ENCODE measurements around the gene ZNF18.
"Not testable (repeated sequence)": the region's sequence is repeated elsewhere in the genome, so short reads cannot be mapped to it uniquely, and the experiment has no call there.

ZNF18 gene

GRCh38 chr17:11986179-11986941, 10.9 kb downstream of the ZNF18 start:
- peak; percentile 42 for DNase-seq (ENCODE audit: low read depth)

- no peak for DNase-seq (ENCODE audit: low read depth)
These were observed 15.4 kb downstream of the ZNF18 start for GRCh38 chr17:11981862-11982261.

GRCh38 chr17:11980813-11981212, 16.5 kb downstream of the ZNF18 start:
- DNase-seq (ENCODE audit: low read depth) = no peak

GRCh38 chr17:11979795-11980194, 17.5 kb downstream of the ZNF18 start:
- DNase-seq (ENCODE audit: low read depth) = no peak

- not testable (repeated sequence) for DNase-seq (ENCODE audit: low read depth)
These were observed 24.5 kb downstream of the ZNF18 start for GRCh38 chr17:11972741-11973140.

GRCh38 chr17:11969565-11969964, 27.7 kb downstream of the ZNF18 start:
- no peak for DNase-seq (ENCODE audit: low read depth)

GRCh38 chr17:11954936-11955335, 42.3 kb downstream of the ZNF18 start:
- DNase-seq (ENCODE audit: low read depth) = no peak

- no peak for DNase-seq (ENCODE audit: low read depth)
These were observed 43.4 kb downstream of the ZNF18 start for GRCh38 chr17:11953924-11954323.

GRCh38 chr17:11952610-11953009, 44.7 kb downstream of the ZNF18 start:
- no peak for DNase-seq (ENCODE audit: low read depth)

GRCh38 chr17:11950771-11951519, 46.3 kb downstream of the ZNF18 start:
- peak; percentile 51 for DNase-seq (ENCODE audit: low read depth)

GRCh38 chr17:11949571-11949970, 47.7 kb downstream of the ZNF18 start:
- not testable (repeated sequence) for DNase-seq (ENCODE audit: low read depth)

GRCh38 chr17:11948789-11949188, 48.5 kb downstream of the ZNF18 start:
- DNase-seq (ENCODE audit: low read depth) = peak; percentile 82

- DNase-seq (ENCODE audit: low read depth) = no peak
These were observed 52.7 kb downstream of the ZNF18 start for GRCh38 chr17:11944587-11944986.

- DNase-seq (ENCODE audit: low read depth) = no peak
These were observed 53.4 kb downstream of the ZNF18 start for GRCh38 chr17:11943759-11944347.

GRCh38 chr17:11943086-11943485, 54.2 kb downstream of the ZNF18 start:
- DNase-seq (ENCODE audit: low read depth) = not testable (repeated sequence)

- DNase-seq (ENCODE audit: low read depth) = no peak
These were observed 56.4 kb downstream of the ZNF18 start for GRCh38 chr17:11940904-11941303.

GRCh38 chr17:11935734-11936406, 61.4 kb downstream of the ZNF18 start:
- peak; percentile 16 for DNase-seq (ENCODE audit: low read depth)

GRCh38 chr17:11932337-11932898, 64.9 kb downstream of the ZNF18 start:
- DNase-seq (ENCODE audit: low read depth) = no peak

GRCh38 chr17:11928436-11928835, 68.8 kb downstream of the ZNF18 start:
- DNase-seq (ENCODE audit: low read depth) = no peak
